ENCODE measurements around the gene DPF3. TPM values are rescaled to one million over a fixed set of nuclear protein-coding genes. Genes with fewer than 3 reads are reported as not detected.

DPF3 gene
- total and polyA plus RNA-seq, 2 of the 13 experiments (the other 11 are each of a cell fraction or from before 2014, with no cell fraction given), result 0.09 to 0.60 TPM

DNA sequence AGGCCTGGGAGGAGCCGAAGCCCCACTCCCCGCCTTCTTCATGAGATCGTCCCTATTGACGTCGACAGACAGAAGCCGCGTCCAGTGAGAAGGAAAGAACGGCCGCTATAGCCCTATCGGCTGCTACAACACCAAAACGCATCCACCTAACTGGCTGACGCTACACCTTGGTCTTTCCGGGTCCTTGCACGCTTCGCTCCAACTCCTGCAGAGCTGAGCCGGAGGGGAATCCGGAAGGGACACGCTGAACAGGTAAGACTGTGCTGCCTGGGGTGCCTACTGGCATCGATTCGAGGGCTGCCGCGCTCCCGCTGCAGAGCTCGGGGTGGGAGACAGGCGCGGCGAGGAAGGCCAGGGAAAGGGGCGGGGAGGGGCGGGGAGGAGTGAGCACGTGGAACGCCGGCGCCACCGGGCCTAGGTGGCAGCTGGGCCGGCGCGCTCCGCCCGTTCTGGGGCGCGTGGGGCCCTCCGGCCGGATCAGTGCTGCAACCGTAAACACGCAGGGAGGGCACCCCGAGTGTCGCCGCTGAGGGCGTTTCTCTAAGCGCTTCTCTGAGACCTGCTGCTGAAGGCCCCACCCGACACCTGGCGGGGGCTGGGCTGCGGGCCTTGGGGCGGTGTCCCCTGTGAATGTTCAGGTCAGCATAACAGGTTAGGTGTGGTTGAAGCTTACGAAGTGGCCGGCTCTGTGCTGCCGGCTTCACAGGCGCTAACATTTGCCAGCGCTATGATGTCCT, 32.6 kb upstream of the DPF3 start, which contains the start of gene DCAF4 (continued):
- TF ChIP-seq YEATS2 (CRISPR knock-in tag; IDR thresholded peaks at IDR 0.05; ENCODE audit: borderline replicate concordance) (peak; percentile 40; the same call in 1 of the 2 replicates), ZNF546 (CRISPR knock-in tag; conservative IDR thresholded peaks at IDR 0.05) (no peak), THAP8 (CRISPR knock-in tag; IDR thresholded peaks at IDR 0.05; ENCODE audit: borderline replicate concordance) (no peak), ZNF678 (CRISPR knock-in tag; IDR thresholded peaks at IDR 0.05) (0 out of 2 replicates have a peak, but pooled peaks have one; percentile 55), FOXM1 (CRISPR knock-in tag; IDR thresholded peaks at IDR 0.05) (no peak), NRL (CRISPR knock-in tag; IDR thresholded peaks at IDR 0.05; ENCODE audit: borderline replicate concordance) (no peak), HNRNPK (IDR thresholded peaks at IDR 0.05; ENCODE audit: low read depth, low read length, poor library complexity, severe bottlenecking) (peak; percentile 86), SKI (IDR thresholded peaks at IDR 0.05; ENCODE audit: partially characterized antibody) (no peak), ZNF513 (CRISPR knock-in tag; conservative IDR thresholded peaks at IDR 0.05) (no peak), EEA1 (CRISPR knock-in tag; IDR thresholded peaks at IDR 0.05; ENCODE audit: borderline replicate concordance) (peak; percentile 45; the same call in 1 of the 2 replicates), ETS1 (CRISPR knock-in tag; IDR thresholded peaks at IDR 0.05) (no peak), POLR2A (IDR thresholded peaks at IDR 0.05; ENCODE audit: insufficient read depth in 1 of 2, low read depth in 2 of 2, low read length in 2 of 2) (peak; percentile 68 to 87)
- TF ChIP-seq, protein P1, sequence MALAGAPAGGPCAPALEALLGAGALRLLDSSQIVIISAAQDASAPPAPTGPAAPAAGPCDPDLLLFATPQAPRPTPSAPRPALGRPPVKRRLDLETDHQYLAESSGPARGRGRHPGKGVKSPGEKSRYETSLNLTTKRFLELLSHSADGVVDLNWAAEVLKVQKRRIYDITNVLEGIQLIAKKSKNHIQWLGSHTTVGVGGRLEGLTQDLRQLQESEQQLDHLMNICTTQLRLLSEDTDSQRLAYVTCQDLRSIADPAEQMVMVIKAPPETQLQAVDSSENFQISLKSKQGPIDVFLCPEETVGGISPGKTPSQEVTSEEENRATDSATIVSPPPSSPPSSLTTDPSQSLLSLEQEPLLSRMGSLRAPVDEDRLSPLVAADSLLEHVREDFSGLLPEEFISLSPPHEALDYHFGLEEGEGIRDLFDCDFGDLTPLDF (CRISPR knock-in tag; IDR thresholded peaks at IDR 0.05), result no peak
- TF ChIP-seq, protein P2, sequence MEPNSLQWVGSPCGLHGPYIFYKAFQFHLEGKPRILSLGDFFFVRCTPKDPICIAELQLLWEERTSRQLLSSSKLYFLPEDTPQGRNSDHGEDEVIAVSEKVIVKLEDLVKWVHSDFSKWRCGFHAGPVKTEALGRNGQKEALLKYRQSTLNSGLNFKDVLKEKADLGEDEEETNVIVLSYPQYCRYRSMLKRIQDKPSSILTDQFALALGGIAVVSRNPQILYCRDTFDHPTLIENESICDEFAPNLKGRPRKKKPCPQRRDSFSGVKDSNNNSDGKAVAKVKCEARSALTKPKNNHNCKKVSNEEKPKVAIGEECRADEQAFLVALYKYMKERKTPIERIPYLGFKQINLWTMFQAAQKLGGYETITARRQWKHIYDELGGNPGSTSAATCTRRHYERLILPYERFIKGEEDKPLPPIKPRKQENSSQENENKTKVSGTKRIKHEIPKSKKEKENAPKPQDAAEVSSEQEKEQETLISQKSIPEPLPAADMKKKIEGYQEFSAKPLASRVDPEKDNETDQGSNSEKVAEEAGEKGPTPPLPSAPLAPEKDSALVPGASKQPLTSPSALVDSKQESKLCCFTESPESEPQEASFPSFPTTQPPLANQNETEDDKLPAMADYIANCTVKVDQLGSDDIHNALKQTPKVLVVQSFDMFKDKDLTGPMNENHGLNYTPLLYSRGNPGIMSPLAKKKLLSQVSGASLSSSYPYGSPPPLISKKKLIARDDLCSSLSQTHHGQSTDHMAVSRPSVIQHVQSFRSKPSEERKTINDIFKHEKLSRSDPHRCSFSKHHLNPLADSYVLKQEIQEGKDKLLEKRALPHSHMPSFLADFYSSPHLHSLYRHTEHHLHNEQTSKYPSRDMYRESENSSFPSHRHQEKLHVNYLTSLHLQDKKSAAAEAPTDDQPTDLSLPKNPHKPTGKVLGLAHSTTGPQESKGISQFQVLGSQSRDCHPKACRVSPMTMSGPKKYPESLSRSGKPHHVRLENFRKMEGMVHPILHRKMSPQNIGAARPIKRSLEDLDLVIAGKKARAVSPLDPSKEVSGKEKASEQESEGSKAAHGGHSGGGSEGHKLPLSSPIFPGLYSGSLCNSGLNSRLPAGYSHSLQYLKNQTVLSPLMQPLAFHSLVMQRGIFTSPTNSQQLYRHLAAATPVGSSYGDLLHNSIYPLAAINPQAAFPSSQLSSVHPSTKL (CRISPR knock-in tag; IDR thresholded peaks at IDR 0.05), result no peak
- TF ChIP-seq, protein P3, sequence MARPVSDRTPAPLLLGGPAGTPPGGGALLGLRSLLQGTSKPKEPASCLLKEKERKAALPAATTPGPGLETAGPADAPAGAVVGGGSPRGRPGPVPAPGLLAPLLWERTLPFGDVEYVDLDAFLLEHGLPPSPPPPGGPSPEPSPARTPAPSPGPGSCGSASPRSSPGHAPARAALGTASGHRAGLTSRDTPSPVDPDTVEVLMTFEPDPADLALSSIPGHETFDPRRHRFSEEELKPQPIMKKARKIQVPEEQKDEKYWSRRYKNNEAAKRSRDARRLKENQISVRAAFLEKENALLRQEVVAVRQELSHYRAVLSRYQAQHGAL (CRISPR knock-in tag; IDR thresholded peaks at IDR 0.05; ENCODE audit: not compliant biosample characterization), result no peak
- TF ChIP-seq, protein P4, sequence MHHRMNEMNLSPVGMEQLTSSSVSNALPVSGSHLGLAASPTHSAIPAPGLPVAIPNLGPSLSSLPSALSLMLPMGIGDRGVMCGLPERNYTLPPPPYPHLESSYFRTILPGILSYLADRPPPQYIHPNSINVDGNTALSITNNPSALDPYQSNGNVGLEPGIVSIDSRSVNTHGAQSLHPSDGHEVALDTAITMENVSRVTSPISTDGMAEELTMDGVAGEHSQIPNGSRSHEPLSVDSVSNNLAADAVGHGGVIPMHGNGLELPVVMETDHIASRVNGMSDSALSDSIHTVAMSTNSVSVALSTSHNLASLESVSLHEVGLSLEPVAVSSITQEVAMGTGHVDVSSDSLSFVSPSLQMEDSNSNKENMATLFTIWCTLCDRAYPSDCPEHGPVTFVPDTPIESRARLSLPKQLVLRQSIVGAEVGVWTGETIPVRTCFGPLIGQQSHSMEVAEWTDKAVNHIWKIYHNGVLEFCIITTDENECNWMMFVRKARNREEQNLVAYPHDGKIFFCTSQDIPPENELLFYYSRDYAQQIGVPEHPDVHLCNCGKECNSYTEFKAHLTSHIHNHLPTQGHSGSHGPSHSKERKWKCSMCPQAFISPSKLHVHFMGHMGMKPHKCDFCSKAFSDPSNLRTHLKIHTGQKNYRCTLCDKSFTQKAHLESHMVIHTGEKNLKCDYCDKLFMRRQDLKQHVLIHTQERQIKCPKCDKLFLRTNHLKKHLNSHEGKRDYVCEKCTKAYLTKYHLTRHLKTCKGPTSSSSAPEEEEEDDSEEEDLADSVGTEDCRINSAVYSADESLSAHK (CRISPR knock-in tag; IDR thresholded peaks at IDR 0.05; ENCODE audit: borderline replicate concordance), result no peak
